ENCODE data around the gene GLI2.

Gene GLI2

DNA sequence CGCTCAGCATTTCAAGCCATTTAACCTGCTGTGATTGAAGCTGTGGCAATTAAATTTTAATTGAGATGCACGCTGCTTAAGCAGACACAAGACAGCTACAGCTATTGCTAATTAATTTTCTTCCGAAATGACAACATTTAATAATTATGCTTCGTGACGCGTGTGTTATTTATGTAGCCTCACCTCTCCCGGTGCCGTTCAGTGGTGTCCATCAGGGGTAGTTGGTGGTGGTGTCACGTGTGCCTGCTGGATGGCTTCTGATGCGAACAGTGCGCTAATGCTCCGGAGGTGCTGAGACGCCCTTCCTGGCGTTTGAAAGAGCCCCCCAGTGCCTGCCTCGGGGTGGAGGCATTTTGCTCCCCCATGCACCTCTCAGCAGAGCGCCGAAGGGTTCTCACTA is 39.5 kb downstream of the GLI2 start:
- no peaks in the 10 kb centered on the region for H3K9me3 ChIP-seq (ENCODE audit: insufficient read depth, low read depth, low read length)
- H3K9ac ChIP-seq (ENCODE audit: low read depth, low read length, poor library complexity, severe bottlenecking), result no peak overlapping the region
- H4K20me1 ChIP-seq (ENCODE audit: insufficient read depth, low read length, poor library complexity, severe bottlenecking), result no peaks in the 10 kb centered on the region
- H3K27me3 ChIP-seq (ENCODE audit: insufficient read depth, low read length, poor library complexity, severe bottlenecking), result no peaks in the 10 kb centered on the region
- no peaks in the 10 kb centered on the region for H3K9me2 ChIP-seq (replicated peaks; ENCODE audit: low read depth, low read length)
- no peak for TF ChIP-seq EZH2phosphoT487 (IDR thresholded peaks at IDR 0.05; ENCODE audit: borderline replicate concordance)
- TF ChIP-seq, protein P1, sequence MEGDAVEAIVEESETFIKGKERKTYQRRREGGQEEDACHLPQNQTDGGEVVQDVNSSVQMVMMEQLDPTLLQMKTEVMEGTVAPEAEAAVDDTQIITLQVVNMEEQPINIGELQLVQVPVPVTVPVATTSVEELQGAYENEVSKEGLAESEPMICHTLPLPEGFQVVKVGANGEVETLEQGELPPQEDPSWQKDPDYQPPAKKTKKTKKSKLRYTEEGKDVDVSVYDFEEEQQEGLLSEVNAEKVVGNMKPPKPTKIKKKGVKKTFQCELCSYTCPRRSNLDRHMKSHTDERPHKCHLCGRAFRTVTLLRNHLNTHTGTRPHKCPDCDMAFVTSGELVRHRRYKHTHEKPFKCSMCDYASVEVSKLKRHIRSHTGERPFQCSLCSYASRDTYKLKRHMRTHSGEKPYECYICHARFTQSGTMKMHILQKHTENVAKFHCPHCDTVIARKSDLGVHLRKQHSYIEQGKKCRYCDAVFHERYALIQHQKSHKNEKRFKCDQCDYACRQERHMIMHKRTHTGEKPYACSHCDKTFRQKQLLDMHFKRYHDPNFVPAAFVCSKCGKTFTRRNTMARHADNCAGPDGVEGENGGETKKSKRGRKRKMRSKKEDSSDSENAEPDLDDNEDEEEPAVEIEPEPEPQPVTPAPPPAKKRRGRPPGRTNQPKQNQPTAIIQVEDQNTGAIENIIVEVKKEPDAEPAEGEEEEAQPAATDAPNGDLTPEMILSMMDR (conservative IDR thresholded peaks at IDR 0.05; ENCODE audit: low read length), result no peak
- no peaks in the 10 kb centered on the region for H3K36me3 ChIP-seq (ENCODE audit: insufficient read depth, low read length)
- no peaks in the 10 kb centered on the region for H3K79me2 ChIP-seq (ENCODE audit: insufficient read depth, low read length)
- no peak overlapping the region for H3K4me3 ChIP-seq (ENCODE audit: low read length, poor library complexity, severe bottlenecking)
- no peak overlapping the region for H2AFZ ChIP-seq (ENCODE audit: low read length)
- H3K4me2 ChIP-seq (ENCODE audit: low read depth, low read length, poor library complexity, severe bottlenecking), result no peak overlapping the region
- no peaks in the 10 kb centered on the region for H3F3A ChIP-seq (ENCODE audit: low read depth)
- H3K4me1 ChIP-seq (ENCODE audit: insufficient read depth, low read length, poor library complexity, severe bottlenecking), result no peaks in the 10 kb centered on the region

DNA sequence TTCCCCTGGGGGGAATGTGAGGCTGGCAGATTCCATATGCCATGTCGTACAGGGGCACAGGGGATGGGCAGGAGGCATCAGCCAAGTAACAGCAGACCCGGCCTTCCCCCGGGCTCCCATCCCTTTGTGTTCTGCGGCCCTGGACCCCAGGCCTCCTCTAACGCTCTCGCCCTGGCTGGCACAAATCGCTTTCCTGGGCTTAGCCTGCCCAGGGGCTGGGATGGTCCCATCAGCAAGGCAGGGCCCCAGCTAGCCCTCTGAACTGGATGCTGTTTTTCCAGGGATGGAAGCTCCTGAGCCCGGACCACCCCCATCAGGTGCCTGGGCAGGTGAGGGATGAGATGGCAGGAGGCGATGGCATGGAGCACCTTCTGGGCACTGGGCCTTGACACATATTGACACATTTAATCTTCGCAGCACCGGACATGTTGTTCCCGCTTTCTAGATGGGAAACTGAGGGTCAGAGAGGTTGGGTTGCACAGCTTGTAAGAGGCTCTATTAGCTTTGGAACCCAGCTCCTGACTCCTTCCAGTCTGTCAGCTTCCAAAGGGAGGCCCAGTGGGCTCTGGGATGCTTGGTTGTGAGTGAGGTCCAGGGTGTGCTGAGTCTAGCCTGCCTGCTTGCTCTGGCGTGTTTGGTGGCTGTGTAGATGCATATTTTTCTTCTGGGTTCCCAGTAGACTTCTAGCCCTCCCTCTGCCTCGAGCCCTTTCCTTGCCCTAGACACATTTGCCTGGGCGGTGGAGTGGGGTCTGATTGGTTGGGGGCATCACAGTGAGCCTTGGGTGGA is 40.3 kb downstream of the GLI2 start:
- no peak overlapping the region for H2AFZ ChIP-seq (ENCODE audit: low read length)
- no peaks in the 10 kb centered on the region for H3F3A ChIP-seq (ENCODE audit: low read depth)
- no peaks in the 10 kb centered on the region for H3K79me2 ChIP-seq (ENCODE audit: insufficient read depth, low read length)
- H3K4me3 ChIP-seq (ENCODE audit: low read length, poor library complexity, severe bottlenecking), result no peak overlapping the region
- H3K4me2 ChIP-seq (ENCODE audit: low read depth, low read length, poor library complexity, severe bottlenecking), result no peak overlapping the region
- H3K9me2 ChIP-seq (replicated peaks; ENCODE audit: low read depth, low read length), result no peaks in the 10 kb centered on the region
- H3K4me1 ChIP-seq (ENCODE audit: insufficient read depth, low read length, poor library complexity, severe bottlenecking), result no peaks in the 10 kb centered on the region
- no peaks in the 10 kb centered on the region for H4K20me1 ChIP-seq (ENCODE audit: insufficient read depth, low read length, poor library complexity, severe bottlenecking)
- H3K36me3 ChIP-seq (ENCODE audit: insufficient read depth, low read length), result no peaks in the 10 kb centered on the region
- H3K9ac ChIP-seq (ENCODE audit: low read depth, low read length, poor library complexity, severe bottlenecking), result no peak overlapping the region
- TF ChIP-seq, protein P1 (conservative IDR thresholded peaks at IDR 0.05; ENCODE audit: low read length), result no peak
- no peak for TF ChIP-seq EZH2phosphoT487 (IDR thresholded peaks at IDR 0.05; ENCODE audit: borderline replicate concordance)
- no peaks in the 10 kb centered on the region for H3K9me3 ChIP-seq (ENCODE audit: insufficient read depth, low read depth, low read length)
- no peaks in the 10 kb centered on the region for H3K27me3 ChIP-seq (ENCODE audit: insufficient read depth, low read length, poor library complexity, severe bottlenecking)

- Histone ChIP-seq H2AFZ (ENCODE audit: low read length) (no peak overlapping the region), H3K4me3 (ENCODE audit: low read length, poor library complexity, severe bottlenecking) (no peak overlapping the region), H3K9me3 (ENCODE audit: insufficient read depth, low read depth, low read length) (no peaks in the 10 kb centered on the region), H3K4me1 (ENCODE audit: insufficient read depth, low read length, poor library complexity, severe bottlenecking) (no peaks in the 10 kb centered on the region), H3K9ac (ENCODE audit: low read depth, low read length, poor library complexity, severe bottlenecking) (no peak overlapping the region), H3K4me2 (ENCODE audit: low read depth, low read length, poor library complexity, severe bottlenecking) (no peak overlapping the region), H4K20me1 (ENCODE audit: insufficient read depth, low read length, poor library complexity, severe bottlenecking) (no peaks in the 10 kb centered on the region), H3F3A (ENCODE audit: low read depth) (no peaks in the 10 kb centered on the region), H3K36me3 (ENCODE audit: insufficient read depth, low read length) (no peaks in the 10 kb centered on the region), H3K79me2 (ENCODE audit: insufficient read depth, low read length) (no peaks in the 10 kb centered on the region), H3K27me3 (ENCODE audit: insufficient read depth, low read length, poor library complexity, severe bottlenecking) (no peaks in the 10 kb centered on the region), H3K9me2 (replicated peaks; ENCODE audit: low read depth, low read length) (no peaks in the 10 kb centered on the region)
- no peak for TF ChIP-seq EZH2phosphoT487 (IDR thresholded peaks at IDR 0.05; ENCODE audit: borderline replicate concordance)
- TF ChIP-seq, protein P1 (conservative IDR thresholded peaks at IDR 0.05; ENCODE audit: low read length), result no peak
Measured at GRCh38 chr2:120776649-120777048, 41.0 kb downstream of the GLI2 start.

All from Loucy (cell line).